Body of pancreas (tissue), 4 donors: ENCODE results near the gene PTGFRN.

Source experiments
- CTCF ChIP-seq, 7 experiments: fragments of 450-650 bp in 4 of 7; fragments of 200-600 bp in 3 of 7; sonication (generic) in 3 of 7; IDR thresholded peaks; one replicate each; pipeline ENCODE4 v1.5.1; 2016 to 2019; ENCODE audit warnings: antibody characterized with exemption in 7 of 7
- POLR2A ChIP-seq, 3 donors: fragments of 450-650 bp; IDR thresholded peaks; one replicate each; pipeline ENCODE4 v1.6.1; 2016; ENCODE audit warnings: antibody characterized with exemption in 3 of 3, mild to moderate bottlenecking in 2 of 3

GRCh38 chr1:117011334-117011733 is 101.6 kb downstream of the PTGFRN start:
- no peak for TF ChIP-seq CTCF (IDR thresholded peaks at IDR 0.05)
- no peak for TF ChIP-seq POLR2A (IDR thresholded peaks at IDR 0.05)
